Activated B cell treated with CpG ODN at 0.5 μM for 24 hours (primary cell): ENCODE results near the gene HELZ. TPM values are rescaled to one million over a fixed set of nuclear protein-coding genes. Genes with fewer than 3 reads are reported as not detected.
"Not testable (repeated sequence)": the region's sequence is repeated elsewhere in the genome, so short reads cannot be mapped to it uniquely, and the experiment has no call there.

Source experiments
- ATAC-seq: fragments of 200-7000 bp; cut with Tn5 transposase; one replicate; pipeline ENCODE4 v1.10.0; 2021; ENCODE audit warnings: low read depth, mild to moderate bottlenecking, moderate library complexity
- CTCF ChIA-PET: fragments of 350-600 bp; sonication (Branson Sonifier 250); formaldehyde crosslinking; loops from one replicate; lab custom pipeline; 2021; ENCODE audit warnings: antibody characterized with exemption; lab: Charles Lee
- POLR2A ChIA-PET: fragments of 350-600 bp; sonication (Branson Sonifier 250); formaldehyde crosslinking; loops from one replicate; lab custom pipeline; 2021; ENCODE audit warnings: antibody characterized with exemption; lab: Charles Lee
- DNase-seq: peaks from one replicate; pipeline ENCODE4 v3.0.0; 2022
- H3K27ac Mint-ChIP-seq: one replicate; pipeline ENCODE4 v1.8.0; 2020; ENCODE audit warnings: mixed read lengths
- H3K27me3 Mint-ChIP-seq: one replicate; pipeline ENCODE4 v1.8.0; 2021; ENCODE audit warnings: mixed read lengths
- H3K36me3 Mint-ChIP-seq: one replicate; pipeline ENCODE4 v1.8.0; 2021; ENCODE audit warnings: low read depth, mixed read lengths
- H3K4me1 Mint-ChIP-seq: one replicate; pipeline ENCODE4 v1.8.0; 2021; ENCODE audit warnings: mixed read lengths
- H3K4me3 Mint-ChIP-seq: one replicate; pipeline ENCODE4 v1.8.0; 2020; ENCODE audit warnings: mild to moderate bottlenecking, mixed read lengths
- H3K9me3 Mint-ChIP-seq: one replicate; pipeline ENCODE4 v1.8.0; 2020; ENCODE audit warnings: mixed read lengths
- CTCF ChIP-seq: fragments of 200-600 bp; IDR thresholded peaks from one replicate; pipeline ENCODE4 v1.8.0; 2022; ENCODE audit warnings: antibody characterized with exemption, mild to moderate bottlenecking
- intact Hi-C: fragments of 100-400 bp; cut with micrococcal nuclease; formaldehyde crosslinking; loops from one replicate; pipeline ENCODE4 v1.15.1; 2024
- total RNA-seq: library from RNA; stranded (reverse); gene quantifications from 2 replicates; pipeline ENCODE4 v1.2.3, GENCODE V29; 2022

The HELZ gene
- total RNA-seq, 1 donor from 2014 or later, result 69.7 TPM

DNA sequence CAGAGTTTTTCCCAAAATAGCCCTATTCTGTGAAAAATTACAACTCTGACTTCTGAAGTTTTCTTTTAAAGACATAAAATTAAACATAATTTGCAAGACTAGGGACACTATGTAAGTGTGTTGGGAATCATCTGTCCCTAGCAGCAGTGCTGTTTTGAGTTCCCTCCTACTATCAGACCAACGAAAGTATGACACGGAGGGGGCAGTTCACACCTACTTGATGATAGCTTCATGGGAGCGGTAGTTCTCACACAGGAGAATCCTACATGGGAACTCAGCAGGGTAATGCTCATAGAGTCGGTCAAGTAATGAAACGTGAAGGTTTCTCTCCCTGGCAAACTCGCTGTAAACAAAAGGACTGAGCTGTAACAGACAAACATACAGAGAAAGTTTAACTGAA lies 96.6 kb downstream of the HELZ start:
- intact Hi-C loops, result no loop called here
- no peak for ATAC-seq
- H3K36me3 Mint-ChIP-seq, result peaks cover 77% of the 10 kb centered on the region
- H3K27me3 Mint-ChIP-seq, result no peaks in the 10 kb centered on the region
- ChIA-PET CTCF (no interaction called here), POLR2A (no interaction called here)
- no peak for DNase-seq
- no peaks in the 10 kb centered on the region for H3K4me1 Mint-ChIP-seq
- no peak overlapping the region for H3K4me3 Mint-ChIP-seq
- no peaks in the 10 kb centered on the region for H3K9me3 Mint-ChIP-seq
- TF ChIP-seq CTCF, result no peak
- H3K27ac Mint-ChIP-seq, result no peak overlapping the region

DNA sequence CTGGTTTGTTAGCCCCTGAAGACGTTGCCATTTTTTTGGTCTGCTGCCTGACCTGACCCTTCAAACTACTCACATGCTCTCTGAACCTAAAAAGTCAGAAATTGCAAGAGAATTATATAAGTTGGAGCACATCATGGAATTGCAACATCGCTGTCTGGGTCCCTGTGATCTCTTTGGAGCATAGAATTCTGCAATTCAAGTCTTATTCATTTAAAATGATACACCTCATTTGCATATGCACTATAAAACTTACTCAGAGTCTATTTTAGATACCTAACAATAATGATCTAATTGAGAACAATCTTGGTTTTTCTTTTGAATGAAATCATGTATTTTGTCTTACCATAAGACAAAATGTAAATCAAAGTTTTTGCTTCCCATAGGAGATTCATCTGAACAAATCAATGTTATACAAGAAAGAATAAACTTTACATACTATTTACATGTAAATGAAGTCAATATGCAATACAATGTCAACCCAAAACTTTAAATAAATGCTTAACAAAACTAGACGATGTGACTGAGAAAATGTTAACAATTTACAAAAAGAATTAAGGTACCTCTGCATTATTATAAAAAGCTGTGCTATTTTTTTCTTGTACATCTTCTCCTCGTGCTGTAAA lies 99.7 kb downstream of the HELZ start:
- Mint-ChIP-seq H3K27ac (no peak overlapping the region), H3K36me3 (peaks cover 74% of the 10 kb centered on the region), H3K27me3 (no peaks in the 10 kb centered on the region), H3K9me3 (peaks cover 2% of the 10 kb centered on the region), H3K4me1 (no peaks in the 10 kb centered on the region), H3K4me3 (no peak overlapping the region)
- DNase-seq (no peak), ATAC-seq (no peak)
- intact Hi-C loops, result no loop called here
- TF ChIP-seq CTCF, result no peak
- POLR2A ChIA-PET, result no interaction called here
- CTCF ChIA-PET, result no interaction called here

DNA sequence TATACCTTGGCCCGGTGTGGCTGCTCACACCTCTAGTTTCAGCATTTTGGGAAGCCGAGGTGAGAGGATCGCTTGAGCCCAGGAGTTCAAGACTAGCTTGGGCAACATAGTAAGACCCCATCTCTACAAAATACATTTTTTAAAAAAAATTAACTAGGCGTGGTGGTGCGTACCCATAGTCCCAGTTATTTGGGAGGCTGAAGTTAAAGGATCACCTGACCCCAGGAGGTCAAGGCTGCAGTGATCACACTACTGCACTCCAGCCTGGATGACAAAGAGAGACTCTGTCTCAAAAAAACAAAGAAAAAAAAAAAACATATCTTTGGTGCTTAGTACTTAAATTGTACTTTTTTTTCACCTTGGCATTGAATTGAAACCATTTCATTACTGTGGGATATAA lies 101.7 kb downstream of the HELZ start:
- intact Hi-C loops, result no loop called here
- CTCF ChIA-PET, result no interaction called here
- no peak for DNase-seq
- Mint-ChIP-seq H3K36me3 (peaks cover 81% of the 10 kb centered on the region), H3K4me1 (no peaks in the 10 kb centered on the region), H3K27me3 (no peaks in the 10 kb centered on the region), H3K27ac (no peak overlapping the region), H3K9me3 (peaks cover 2% of the 10 kb centered on the region), H3K4me3 (no peak overlapping the region)
- ATAC-seq, result no peak
- TF ChIP-seq CTCF, result no peak
- POLR2A ChIA-PET, result no interaction called here

DNA sequence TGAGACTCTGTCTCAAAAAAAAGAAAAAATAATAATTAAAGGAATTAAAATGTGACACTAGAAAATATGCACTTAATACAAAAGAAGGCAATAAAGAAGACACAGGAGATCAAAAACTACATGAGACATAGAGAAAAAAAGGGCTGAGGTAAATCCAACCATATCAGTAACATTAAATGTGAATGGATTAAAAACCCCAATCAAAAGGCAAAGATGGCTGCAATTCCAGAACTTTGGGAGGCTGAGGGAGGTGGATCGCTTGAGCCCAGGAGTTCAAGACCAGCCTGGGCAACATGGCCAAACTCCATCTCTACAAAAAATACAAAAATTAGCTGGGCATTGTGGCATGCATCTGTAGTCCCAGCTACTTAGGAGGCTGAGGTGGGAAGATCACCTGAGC lies 103.0 kb downstream of the HELZ start:
- H3K36me3 Mint-ChIP-seq, result peaks cover 76% of the 10 kb centered on the region
- H3K27me3 Mint-ChIP-seq, intact Hi-C loops, CTCF ChIA-PET, ATAC-seq, DNase-seq, H3K4me3 Mint-ChIP-seq, POLR2A ChIA-PET, H3K4me1 Mint-ChIP-seq, H3K27ac Mint-ChIP-seq, H3K9me3 Mint-ChIP-seq: not testable (repeated sequence)

DNA sequence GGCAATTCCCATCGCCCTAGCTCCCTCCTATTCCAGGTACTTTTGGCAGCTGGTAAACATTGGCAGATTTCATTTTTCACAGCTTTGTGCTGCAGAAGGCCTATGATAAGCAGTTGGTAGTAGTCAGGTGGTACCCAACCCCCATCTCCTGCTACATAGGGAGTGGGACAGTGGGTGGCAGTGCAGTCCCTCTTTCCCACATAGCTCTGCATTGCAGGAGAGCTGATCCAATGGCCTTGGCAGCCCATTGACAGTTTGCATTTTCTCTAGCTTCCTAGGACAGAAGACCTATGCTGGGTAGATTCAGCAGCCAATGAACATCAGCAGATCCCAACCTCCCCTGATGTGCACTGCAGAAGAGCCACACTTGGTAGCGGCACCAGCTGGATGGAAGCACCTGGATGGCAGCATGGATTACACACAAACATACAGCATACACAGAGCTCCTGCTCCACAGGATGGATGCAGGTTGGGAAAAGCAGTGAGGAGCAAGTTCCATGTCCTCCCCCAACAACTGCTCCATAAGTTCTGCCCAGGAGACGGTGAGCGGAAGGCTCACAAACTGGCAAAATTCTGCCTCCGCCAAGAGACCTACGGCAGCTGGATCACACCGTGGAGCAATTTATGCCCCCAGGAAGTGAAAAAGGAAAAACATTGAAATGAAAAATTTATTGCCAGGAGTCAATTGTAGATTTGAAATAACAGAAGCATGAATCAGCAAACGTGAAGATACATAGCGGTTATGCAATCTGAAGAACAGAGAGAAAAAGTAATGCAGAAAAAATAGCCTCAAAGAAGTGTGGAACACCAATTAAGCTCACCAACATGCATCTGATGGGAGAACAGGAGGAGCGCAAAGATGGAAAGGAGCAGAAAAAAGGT lies 105.0 kb downstream of the HELZ start:
- H3K9me3 Mint-ChIP-seq, result peaks cover 2% of the 10 kb centered on the region
- H3K4me1 Mint-ChIP-seq, result no peaks in the 10 kb centered on the region
- ChIA-PET CTCF (no interaction called here), POLR2A (no interaction called here)
- no peak for ATAC-seq
- H3K27ac Mint-ChIP-seq, result no peak overlapping the region
- intact Hi-C loops, result no loop called here
- DNase-seq, result no peak
- TF ChIP-seq CTCF, result no peak
- no peak overlapping the region for H3K4me3 Mint-ChIP-seq
- H3K27me3 Mint-ChIP-seq, result no peaks in the 10 kb centered on the region
- H3K36me3 Mint-ChIP-seq, result peaks cover 77% of the 10 kb centered on the region
